ENCODE results near the gene GATAD2B. TPM values are rescaled to one million over a fixed set of nuclear protein-coding genes. Genes with fewer than 3 reads are reported as not detected.

GATAD2B gene
- total and polyA plus RNA-seq, 5 donors from 2014 or later = 2.9 to 81.5 (median 3.4) TPM

DNA sequence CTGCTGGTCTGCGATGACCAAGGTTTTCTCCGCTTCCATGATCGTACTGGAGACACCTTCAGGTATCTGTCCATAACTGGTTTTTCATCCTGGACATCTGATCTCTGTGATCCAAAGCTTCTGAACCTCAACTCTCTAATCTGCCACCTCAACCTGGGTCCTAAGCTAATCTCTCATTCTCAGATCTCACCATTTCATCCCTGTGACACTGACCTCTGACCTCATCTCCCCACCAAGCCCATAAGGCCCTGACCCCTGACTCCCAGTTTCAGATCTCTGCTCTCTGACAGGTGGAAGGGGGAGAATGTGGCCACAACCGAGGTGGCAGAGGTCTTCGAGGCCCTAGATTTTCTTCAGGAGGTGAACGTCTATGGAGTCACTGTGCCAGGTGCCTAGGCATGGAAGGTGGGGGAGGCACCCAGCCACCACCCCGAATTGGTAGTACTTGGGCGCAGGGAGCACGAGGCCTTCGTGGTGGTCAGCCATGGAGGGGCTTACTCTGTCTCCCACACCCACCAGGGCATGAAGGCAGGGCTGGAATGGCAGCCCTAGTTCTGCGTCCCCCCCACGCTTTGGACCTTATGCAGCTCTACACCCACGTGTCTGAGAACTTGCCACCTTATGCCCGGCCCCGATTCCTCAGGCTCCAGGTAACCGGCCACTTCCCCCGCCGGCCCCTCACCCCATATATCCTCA is 143.8 kb downstream of the GATAD2B start:
- H3K27ac ChIP-seq (ENCODE audit: insufficient read depth, low read length, poor library complexity, severe bottlenecking) = no peak overlapping the region
- Mint-ChIP-seq H3K9me3 (no peaks in the 10 kb centered on the region), H3K4me3 (peak overlapping the region in 3 of 4 donors; percentile 66 to 87 (median 81)), H3K4me1 (peaks cover 5 to 29% (median 6%) of the 10 kb centered on the region in 4 donors), H3K27me3 (no peaks in the 10 kb centered on the region), H3K27ac (peak overlapping the region; percentile 26 to 86 (median 64)), H3K36me3 (no peaks in the 10 kb centered on the region)
- H3K36me3 ChIP-seq (ENCODE audit: control insufficient read depth, insufficient read depth, low read length) = no peaks in the 10 kb centered on the region
- no peak for DNase-seq
- H3K4me3 ChIP-seq (ENCODE audit: low read depth, low read length) = no peak overlapping the region
- H3K27me3 ChIP-seq (ENCODE audit: control insufficient read depth, insufficient read depth, low read length) = no peaks in the 10 kb centered on the region
- no peak for ATAC-seq (ENCODE audit: low read depth in 2 of 2)
- H3K4me1 ChIP-seq (ENCODE audit: control insufficient read depth, insufficient read depth, low read length, poor library complexity, severe bottlenecking) = peaks cover 29% of the 10 kb centered on the region
- no peaks in the 10 kb centered on the region for H3K9me3 ChIP-seq (ENCODE audit: control insufficient read depth in 2 of 2, low read length in 2 of 2)

DNA sequence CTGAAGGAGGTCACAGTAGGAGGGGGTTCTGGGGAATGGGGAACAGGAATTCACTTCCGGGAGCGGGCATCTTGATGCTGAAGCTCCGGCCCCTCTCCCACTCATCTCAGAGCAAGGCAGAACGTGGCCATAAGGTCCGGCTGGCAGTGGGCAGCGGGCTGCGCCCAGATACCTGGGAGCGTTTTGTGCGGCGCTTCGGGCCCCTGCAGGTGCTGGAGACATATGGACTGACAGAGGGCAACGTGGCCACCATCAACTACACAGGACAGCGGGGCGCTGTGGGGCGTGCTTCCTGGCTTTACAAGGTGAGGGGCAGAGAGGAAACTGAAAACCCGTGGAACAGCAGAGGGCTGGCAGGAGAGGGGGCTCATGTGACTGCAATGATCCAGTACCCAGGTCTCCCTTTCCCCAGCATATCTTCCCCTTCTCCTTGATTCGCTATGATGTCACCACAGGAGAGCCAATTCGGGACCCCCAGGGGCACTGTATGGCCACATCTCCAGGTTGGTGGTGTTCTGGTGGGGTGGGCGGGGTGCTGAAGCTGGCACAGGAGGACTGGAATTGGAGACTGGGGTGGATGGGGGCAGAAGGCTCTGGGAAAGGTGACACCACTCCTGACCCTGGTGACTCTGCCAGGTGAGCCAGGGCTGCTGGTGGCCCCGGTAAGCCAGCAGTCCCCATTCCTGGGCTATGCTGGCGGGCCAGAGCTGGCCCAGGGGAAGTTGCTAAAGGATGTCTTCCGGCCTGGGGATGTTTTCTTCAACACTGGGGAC is 144.5 kb downstream of the GATAD2B start:
- ATAC-seq (ENCODE audit: low read depth in 2 of 2) (no peak), DNase-seq (no peak)
- Mint-ChIP-seq H3K27ac (peak overlapping the region in 2 of 3 donors; percentile 26 to 64), H3K36me3 (no peaks in the 10 kb centered on the region), H3K4me1 (peaks cover 3 to 30% (median 4%) of the 10 kb centered on the region in 4 donors), H3K27me3 (no peaks in the 10 kb centered on the region), H3K4me3 (peak overlapping the region; percentile 21 to 87 (median 74)), H3K9me3 (no peaks in the 10 kb centered on the region)
- Histone ChIP-seq H3K4me1 (ENCODE audit: control insufficient read depth, insufficient read depth, low read length, poor library complexity, severe bottlenecking) (peaks cover 24% of the 10 kb centered on the region), H3K27ac (ENCODE audit: insufficient read depth, low read length, poor library complexity, severe bottlenecking) (no peak overlapping the region), H3K27me3 (ENCODE audit: control insufficient read depth, insufficient read depth, low read length) (no peaks in the 10 kb centered on the region), H3K36me3 (ENCODE audit: control insufficient read depth, insufficient read depth, low read length) (peaks cover 2% of the 10 kb centered on the region), H3K4me3 (ENCODE audit: low read depth, low read length) (no peak overlapping the region), H3K9me3 (ENCODE audit: control insufficient read depth in 2 of 2, low read length in 2 of 2) (no peaks in the 10 kb centered on the region)

DNA sequence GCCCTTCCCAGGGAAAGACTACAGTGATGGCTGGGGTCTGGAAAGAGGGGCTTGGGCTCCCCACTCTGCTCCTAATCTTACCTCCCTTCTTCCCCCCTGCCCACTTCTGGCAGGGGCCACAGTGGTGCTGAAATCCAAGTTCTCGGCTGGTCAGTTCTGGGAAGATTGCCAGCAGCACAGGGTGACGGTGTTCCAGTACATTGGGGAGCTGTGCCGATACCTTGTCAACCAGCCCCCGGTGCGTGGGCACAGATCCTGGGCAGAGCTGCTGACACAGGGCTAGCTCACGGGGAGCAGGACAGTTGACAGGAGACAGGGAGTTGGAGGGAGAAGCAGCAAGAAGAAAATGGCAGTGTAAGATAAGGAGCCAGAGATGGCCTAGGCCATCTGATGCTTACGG is 145.1 kb downstream of the GATAD2B start:
- Histone ChIP-seq H3K4me3 (ENCODE audit: low read depth, low read length) (no peak overlapping the region), H3K36me3 (ENCODE audit: control insufficient read depth, insufficient read depth, low read length) (peaks cover 8% of the 10 kb centered on the region), H3K4me1 (ENCODE audit: control insufficient read depth, insufficient read depth, low read length, poor library complexity, severe bottlenecking) (peaks cover 19% of the 10 kb centered on the region), H3K27me3 (ENCODE audit: control insufficient read depth, insufficient read depth, low read length) (no peaks in the 10 kb centered on the region), H3K9me3 (ENCODE audit: control insufficient read depth in 2 of 2, low read length in 2 of 2) (no peaks in the 10 kb centered on the region), H3K27ac (ENCODE audit: insufficient read depth, low read length, poor library complexity, severe bottlenecking) (no peak overlapping the region)
- Mint-ChIP-seq H3K9me3 (no peaks in the 10 kb centered on the region), H3K4me1 (peaks cover 0 to 25% (median 2%) of the 10 kb centered on the region in 4 donors), H3K27ac (peak overlapping the region in 2 of 3 donors; percentile 32 to 44), H3K36me3 (no peaks in the 10 kb centered on the region), H3K4me3 (peak overlapping the region in 2 of 4 donors; percentile 21 to 87), H3K27me3 (no peaks in the 10 kb centered on the region)
- no peak for DNase-seq
- ATAC-seq (ENCODE audit: low read depth in 2 of 2) = no peak

DNA sequence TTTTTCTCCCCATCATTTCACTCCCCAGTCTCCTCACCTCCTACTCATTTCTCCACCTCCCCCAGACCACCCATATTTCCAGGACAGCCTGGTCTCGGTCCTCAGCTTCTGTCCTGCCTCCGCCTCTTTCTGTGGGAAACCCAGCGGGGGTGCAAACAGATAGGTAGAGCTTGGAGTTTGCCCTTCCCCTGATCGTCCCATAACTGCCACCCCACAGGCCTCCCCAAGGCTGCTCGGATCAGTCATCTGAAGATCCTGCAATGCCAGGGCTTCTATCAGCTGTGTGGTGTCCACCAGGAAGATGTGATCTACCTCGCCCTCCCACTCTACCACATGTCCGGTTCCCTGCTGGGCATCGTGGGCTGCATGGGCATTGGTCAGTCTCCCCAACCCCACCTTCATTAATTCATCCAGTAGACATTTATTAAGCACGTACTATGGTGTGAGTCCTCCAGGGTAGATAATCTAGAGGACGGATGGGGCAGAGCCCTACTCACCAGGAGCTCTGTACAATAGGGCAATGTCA is 145.9 kb downstream of the GATAD2B start:
- ATAC-seq (ENCODE audit: low read depth in 2 of 2) (no peak), DNase-seq (no peak)
- Histone ChIP-seq H3K27me3 (ENCODE audit: control insufficient read depth, insufficient read depth, low read length) (no peaks in the 10 kb centered on the region), H3K4me3 (ENCODE audit: low read depth, low read length) (no peak overlapping the region), H3K4me1 (ENCODE audit: control insufficient read depth, insufficient read depth, low read length, poor library complexity, severe bottlenecking) (peaks cover 19% of the 10 kb centered on the region), H3K27ac (ENCODE audit: insufficient read depth, low read length, poor library complexity, severe bottlenecking) (no peak overlapping the region), H3K36me3 (ENCODE audit: control insufficient read depth, insufficient read depth, low read length) (peaks cover 9% of the 10 kb centered on the region), H3K9me3 (ENCODE audit: control insufficient read depth in 2 of 2, low read length in 2 of 2) (no peaks in the 10 kb centered on the region)
- H3K4me1 Mint-ChIP-seq = peaks cover 0 to 25% (median 2%) of the 10 kb centered on the region in 4 donors
- H3K27ac Mint-ChIP-seq = peak overlapping the region in 2 of 3 donors; percentile 44 to 60
- H3K9me3 Mint-ChIP-seq = no peaks in the 10 kb centered on the region
- peak overlapping the region; percentile 78 to 88 (median 86) for H3K4me3 Mint-ChIP-seq
- H3K27me3 Mint-ChIP-seq = no peaks in the 10 kb centered on the region
- H3K36me3 Mint-ChIP-seq = no peaks in the 10 kb centered on the region

DNA sequence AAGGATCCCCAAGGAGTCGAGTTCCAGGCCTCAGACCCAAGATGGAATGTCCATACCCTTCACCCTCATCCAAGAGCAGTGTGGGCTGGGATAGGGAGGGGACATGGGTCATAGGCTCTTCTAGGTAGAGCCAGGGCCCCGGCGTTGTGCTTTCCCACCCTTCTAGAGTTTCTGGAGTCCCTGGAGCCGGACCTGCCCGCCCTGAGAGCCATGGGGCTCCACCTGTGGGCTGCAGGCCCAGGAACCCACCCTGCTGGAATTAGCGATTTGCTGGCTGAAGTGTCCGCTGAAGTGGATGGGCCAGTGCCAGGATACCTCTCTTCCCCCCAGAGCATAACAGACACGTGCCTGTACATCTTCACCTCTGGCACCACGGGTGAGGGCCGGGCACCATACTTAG is 146.4 kb downstream of the GATAD2B start:
- H3K4me1 Mint-ChIP-seq = peaks cover 0 to 25% (median 2%) of the 10 kb centered on the region in 4 donors
- H3K27ac ChIP-seq (ENCODE audit: insufficient read depth, low read length, poor library complexity, severe bottlenecking) = peak overlapping the region; percentile 61
- DNase-seq = no peak
- no peak for ATAC-seq (ENCODE audit: low read depth in 2 of 2)
- no peaks in the 10 kb centered on the region for H3K9me3 Mint-ChIP-seq
- peak overlapping the region; percentile 58 for H3K4me3 ChIP-seq (ENCODE audit: low read depth, low read length)
- H3K36me3 ChIP-seq (ENCODE audit: control insufficient read depth, insufficient read depth, low read length) = peaks cover 13% of the 10 kb centered on the region
- no peaks in the 10 kb centered on the region for H3K36me3 Mint-ChIP-seq
- H3K9me3 ChIP-seq (ENCODE audit: control insufficient read depth in 2 of 2, low read length in 2 of 2) = no peaks in the 10 kb centered on the region
- peak overlapping the region in 2 of 3 donors; percentile 38 to 48 for H3K27ac Mint-ChIP-seq
- no peaks in the 10 kb centered on the region for H3K27me3 ChIP-seq (ENCODE audit: control insufficient read depth, insufficient read depth, low read length)
- no peaks in the 10 kb centered on the region for H3K27me3 Mint-ChIP-seq
- H3K4me1 ChIP-seq (ENCODE audit: control insufficient read depth, insufficient read depth, low read length, poor library complexity, severe bottlenecking) = peaks cover 19% of the 10 kb centered on the region
- peak overlapping the region; percentile 78 to 88 (median 86) for H3K4me3 Mint-ChIP-seq

DNA sequence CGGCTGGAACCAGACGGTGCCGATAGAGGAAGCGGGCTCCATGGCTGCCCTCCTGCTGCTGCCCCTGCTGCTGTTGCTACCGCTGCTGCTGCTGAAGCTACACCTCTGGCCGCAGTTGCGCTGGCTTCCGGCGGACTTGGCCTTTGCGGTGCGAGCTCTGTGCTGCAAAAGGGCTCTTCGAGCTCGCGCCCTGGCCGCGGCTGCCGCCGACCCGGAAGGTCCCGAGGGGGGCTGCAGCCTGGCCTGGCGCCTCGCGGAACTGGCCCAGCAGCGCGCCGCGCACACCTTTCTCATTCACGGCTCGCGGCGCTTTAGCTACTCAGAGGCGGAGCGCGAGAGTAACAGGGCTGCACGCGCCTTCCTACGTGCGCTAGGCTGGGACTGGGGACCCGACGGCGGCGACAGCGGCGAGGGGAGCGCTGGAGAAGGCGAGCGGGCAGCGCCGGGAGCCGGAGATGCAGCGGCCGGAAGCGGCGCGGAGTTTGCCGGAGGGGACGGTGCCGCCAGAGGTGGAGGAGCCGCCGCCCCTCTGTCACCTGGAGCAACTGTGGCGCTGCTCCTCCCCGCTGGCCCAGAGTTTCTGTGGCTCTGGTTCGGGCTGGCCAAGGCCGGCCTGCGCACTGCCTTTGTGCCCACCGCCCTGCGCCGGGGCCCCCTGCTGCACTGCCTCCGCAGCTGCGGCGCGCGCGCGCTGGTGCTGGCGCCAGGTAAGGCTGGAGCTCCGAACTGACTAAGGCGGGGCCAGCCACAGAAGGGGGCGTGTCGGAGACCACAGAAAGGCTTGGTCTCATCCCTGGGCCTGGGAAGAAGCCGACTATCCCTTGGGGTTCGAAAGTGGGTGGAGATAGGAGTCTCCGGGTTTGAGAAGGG is 147.1 kb downstream of the GATAD2B start:
- Mint-ChIP-seq H3K4me1 (peaks cover 0 to 25% (median 2%) of the 10 kb centered on the region in 4 donors), H3K36me3 (no peaks in the 10 kb centered on the region), H3K27ac (peak overlapping the region; percentile 20 to 38 (median 32)), H3K27me3 (no peaks in the 10 kb centered on the region), H3K4me3 (peak overlapping the region; percentile 83 to 92 (median 88)), H3K9me3 (no peaks in the 10 kb centered on the region)
- peak overlapping the region; percentile 61 for H3K27ac ChIP-seq (ENCODE audit: insufficient read depth, low read length, poor library complexity, severe bottlenecking)
- H3K4me1 ChIP-seq (ENCODE audit: control insufficient read depth, insufficient read depth, low read length, poor library complexity, severe bottlenecking) = peaks cover 19% of the 10 kb centered on the region
- peak; percentile 64 to 68 for ATAC-seq (ENCODE audit: low read depth in 2 of 2)
- H3K4me3 ChIP-seq (ENCODE audit: low read depth, low read length) = peak overlapping the region; percentile 58
- peaks cover 16% of the 10 kb centered on the region for H3K36me3 ChIP-seq (ENCODE audit: control insufficient read depth, insufficient read depth, low read length)
- peak; percentile 57 to 69 (median 59) for DNase-seq
- H3K27me3 ChIP-seq (ENCODE audit: control insufficient read depth, insufficient read depth, low read length) = no peaks in the 10 kb centered on the region
- H3K9me3 ChIP-seq (ENCODE audit: control insufficient read depth in 2 of 2, low read length in 2 of 2) = no peaks in the 10 kb centered on the region
